Measurements from ENCODE around the gene CTIF. TPM values are rescaled to one million over a fixed set of nuclear protein-coding genes. Genes with fewer than 3 reads are reported as not detected.

CTIF gene
- total RNA-seq, 1 donor from 2014 or later, result 137 TPM

DNA sequence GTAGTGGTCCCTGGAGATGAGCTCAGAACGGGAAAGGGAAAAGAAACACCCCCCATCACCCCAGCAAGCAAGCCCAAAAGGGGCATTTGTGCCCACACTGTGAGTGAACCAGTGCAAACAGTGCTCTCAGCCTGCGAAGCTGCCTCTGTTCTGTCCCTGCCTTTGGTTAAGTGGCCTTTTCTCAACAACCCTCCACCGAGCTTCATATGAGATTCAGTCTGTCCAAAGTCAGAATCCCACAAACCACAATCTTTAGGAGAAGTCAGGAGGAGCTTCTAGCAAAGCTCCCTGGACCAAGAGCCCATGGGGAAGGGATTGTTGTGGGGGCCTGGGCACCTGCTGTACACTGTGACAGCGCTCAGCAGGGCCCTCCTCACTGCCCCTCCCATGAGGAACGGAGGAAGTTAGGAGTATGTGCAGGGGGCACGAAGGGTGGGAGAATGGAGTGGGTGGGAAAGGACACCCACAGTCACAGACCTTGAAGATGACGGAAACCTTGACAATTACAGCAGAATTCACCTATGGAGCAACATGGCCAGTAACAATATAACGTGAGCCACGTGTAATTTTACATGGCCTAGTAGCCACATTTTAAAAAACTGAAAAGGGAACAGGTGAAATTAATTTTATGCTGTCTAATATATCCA, 292.4 kb downstream of the CTIF start:
- Mint-ChIP-seq H3K4me3 (ENCODE audit: unreplicated experiment) (peak overlapping the region; percentile 38), H3K9me3 (ENCODE audit: unreplicated experiment) (peaks cover 12% of the 10 kb centered on the region), H3K36me3 (ENCODE audit: unreplicated experiment) (no peaks in the 10 kb centered on the region), H3K27me3 (ENCODE audit: unreplicated experiment) (peaks cover 6% of the 10 kb centered on the region), H3K4me1 (ENCODE audit: low read depth, unreplicated experiment) (peaks cover 27% of the 10 kb centered on the region), H3K27ac (ENCODE audit: unreplicated experiment) (no peak overlapping the region)
- DNase-seq, result peak; percentile 5
- TF ChIP-seq, protein P1, sequence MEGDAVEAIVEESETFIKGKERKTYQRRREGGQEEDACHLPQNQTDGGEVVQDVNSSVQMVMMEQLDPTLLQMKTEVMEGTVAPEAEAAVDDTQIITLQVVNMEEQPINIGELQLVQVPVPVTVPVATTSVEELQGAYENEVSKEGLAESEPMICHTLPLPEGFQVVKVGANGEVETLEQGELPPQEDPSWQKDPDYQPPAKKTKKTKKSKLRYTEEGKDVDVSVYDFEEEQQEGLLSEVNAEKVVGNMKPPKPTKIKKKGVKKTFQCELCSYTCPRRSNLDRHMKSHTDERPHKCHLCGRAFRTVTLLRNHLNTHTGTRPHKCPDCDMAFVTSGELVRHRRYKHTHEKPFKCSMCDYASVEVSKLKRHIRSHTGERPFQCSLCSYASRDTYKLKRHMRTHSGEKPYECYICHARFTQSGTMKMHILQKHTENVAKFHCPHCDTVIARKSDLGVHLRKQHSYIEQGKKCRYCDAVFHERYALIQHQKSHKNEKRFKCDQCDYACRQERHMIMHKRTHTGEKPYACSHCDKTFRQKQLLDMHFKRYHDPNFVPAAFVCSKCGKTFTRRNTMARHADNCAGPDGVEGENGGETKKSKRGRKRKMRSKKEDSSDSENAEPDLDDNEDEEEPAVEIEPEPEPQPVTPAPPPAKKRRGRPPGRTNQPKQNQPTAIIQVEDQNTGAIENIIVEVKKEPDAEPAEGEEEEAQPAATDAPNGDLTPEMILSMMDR (IDR thresholded peaks at IDR 0.05; ENCODE audit: partially characterized antibody, unreplicated experiment), result no peak

GRCh38 chr18:48831802-48832201, 293.0 kb downstream of the CTIF start:
- H3K36me3 Mint-ChIP-seq (ENCODE audit: unreplicated experiment), result no peaks in the 10 kb centered on the region
- H3K4me1 Mint-ChIP-seq (ENCODE audit: low read depth, unreplicated experiment), result peaks cover 27% of the 10 kb centered on the region
- H3K27me3 Mint-ChIP-seq (ENCODE audit: unreplicated experiment), result peaks cover 4% of the 10 kb centered on the region
- peaks cover 8% of the 10 kb centered on the region for H3K9me3 Mint-ChIP-seq (ENCODE audit: unreplicated experiment)
- TF ChIP-seq, protein P1 (IDR thresholded peaks at IDR 0.05; ENCODE audit: partially characterized antibody, unreplicated experiment), result no peak
- no peak overlapping the region for H3K27ac Mint-ChIP-seq (ENCODE audit: unreplicated experiment)
- no peak overlapping the region for H3K4me3 Mint-ChIP-seq (ENCODE audit: unreplicated experiment)
- DNase-seq, result no peak

DNA sequence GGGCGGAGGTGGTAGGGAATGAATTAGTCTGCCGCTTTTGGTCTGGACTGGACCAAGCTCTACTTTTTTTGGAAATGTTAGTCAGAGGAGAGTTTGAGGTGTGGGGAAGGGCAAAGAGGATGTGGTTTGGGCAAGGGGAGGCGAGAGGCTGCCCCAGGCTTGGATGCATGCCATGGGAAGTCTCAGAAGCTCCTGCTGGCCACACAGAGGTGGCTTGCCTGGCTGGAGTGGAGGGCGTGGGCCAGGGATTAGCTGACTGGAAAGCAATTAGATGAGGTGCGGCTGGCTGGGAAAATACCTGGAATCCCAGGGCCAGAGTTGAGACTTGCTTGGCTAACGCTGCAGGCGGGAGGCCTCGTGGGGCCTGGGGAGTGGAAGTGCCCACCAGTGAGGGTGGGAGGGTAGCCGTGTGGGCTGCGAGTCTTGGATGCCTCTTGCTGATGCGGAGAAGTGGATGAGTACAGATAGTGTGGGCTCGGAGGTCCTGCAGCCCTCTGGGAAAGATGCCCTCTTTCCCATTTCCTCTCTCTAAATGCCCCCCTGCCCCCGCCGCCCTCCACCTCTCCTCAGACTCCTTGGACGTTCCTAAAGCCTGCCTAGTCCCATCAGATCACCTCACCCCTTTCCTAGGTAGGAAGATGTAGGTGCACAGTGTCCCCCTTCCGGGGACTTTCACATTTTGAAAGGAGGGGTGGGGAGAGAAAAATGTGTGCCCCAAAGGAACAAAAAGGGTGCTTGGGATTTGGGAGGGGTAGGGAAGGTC, 294.3 kb downstream of the CTIF start:
- H3K27me3 Mint-ChIP-seq (ENCODE audit: unreplicated experiment), result peaks cover 6% of the 10 kb centered on the region
- no peak overlapping the region for H3K4me3 Mint-ChIP-seq (ENCODE audit: unreplicated experiment)
- peaks cover 6% of the 10 kb centered on the region for H3K9me3 Mint-ChIP-seq (ENCODE audit: unreplicated experiment)
- H3K27ac Mint-ChIP-seq (ENCODE audit: unreplicated experiment), result no peak overlapping the region
- peaks cover 23% of the 10 kb centered on the region for H3K4me1 Mint-ChIP-seq (ENCODE audit: low read depth, unreplicated experiment)
- peak; percentile 13 for DNase-seq
- TF ChIP-seq, protein P1 (IDR thresholded peaks at IDR 0.05; ENCODE audit: partially characterized antibody, unreplicated experiment), result no peak
- no peaks in the 10 kb centered on the region for H3K36me3 Mint-ChIP-seq (ENCODE audit: unreplicated experiment)

GRCh38 chr18:48833701-48834412, 295.0 kb downstream of the CTIF start:
- peak; percentile 4 for DNase-seq
- Mint-ChIP-seq H3K4me3 (ENCODE audit: unreplicated experiment) (no peak overlapping the region), H3K36me3 (ENCODE audit: unreplicated experiment) (no peaks in the 10 kb centered on the region), H3K4me1 (ENCODE audit: low read depth, unreplicated experiment) (peaks cover 22% of the 10 kb centered on the region), H3K27ac (ENCODE audit: unreplicated experiment) (no peak overlapping the region), H3K27me3 (ENCODE audit: unreplicated experiment) (peaks cover 6% of the 10 kb centered on the region), H3K9me3 (ENCODE audit: unreplicated experiment) (peaks cover 6% of the 10 kb centered on the region)
- TF ChIP-seq, protein P1 (IDR thresholded peaks at IDR 0.05; ENCODE audit: partially characterized antibody, unreplicated experiment), result no peak
